ENCODE data around the gene EME2. TPM values are rescaled to one million over a fixed set of nuclear protein-coding genes. Genes with fewer than 3 reads are reported as not detected.

EME2 gene
- total and polyA plus RNA-seq, 12 donors, result 1.8 to 90.7 (median 19.2) TPM

- Histone ChIP-seq H3K9me3 (replicated peaks in 1 of 3) (no peaks in the 10 kb centered on the region), H3K27ac (peak within 1 kb of the TSS; percentile 60 to 95 (median 84)), H3K4me1 (replicated peaks in 1 of 2) (peaks cover 23 to 26% of the 10 kb centered on the region in 2 donors), H3K27me3 (no peaks in the 10 kb centered on the region), H3K4me3 (peak within 1 kb of the TSS; percentile 73 to 95 (median 82)), H3K36me3 (replicated peaks in 1 of 2) (peaks cover 0 to 33% of the 10 kb centered on the region in 2 donors)
- intact Hi-C loops (cut with DNase I), result no loop called here
- TF ChIP-seq POLR2A (IDR thresholded peaks at IDR 0.05) (peak; percentile 55 to 75), CTCF (IDR thresholded peaks at IDR 0.05) (no peak)
- 0 to 1% (median 0%) methylated on average over 43 to 102 of the region's 102 CpGs; no CpG with 5 or more reads in 1 of the 4 donors for WGBS, 4 donors
- peak; percentile 100 for DNase-seq
These were observed 10.0 kb downstream of the EME2 start, which contains the start of the genes NUBP2 and SPSB3 for GRCh38 chr16:1782408-1783264. Gene NUBP2, plus strand, starts transcription at chr16:1782960. Its CDS starts 61 bp downstream, at chr16:1783021. Gene SPSB3, minus strand, starts transcription at chr16:1782571. Its CDS starts 1,088 bp downstream, at chr16:1781483.

DNA sequence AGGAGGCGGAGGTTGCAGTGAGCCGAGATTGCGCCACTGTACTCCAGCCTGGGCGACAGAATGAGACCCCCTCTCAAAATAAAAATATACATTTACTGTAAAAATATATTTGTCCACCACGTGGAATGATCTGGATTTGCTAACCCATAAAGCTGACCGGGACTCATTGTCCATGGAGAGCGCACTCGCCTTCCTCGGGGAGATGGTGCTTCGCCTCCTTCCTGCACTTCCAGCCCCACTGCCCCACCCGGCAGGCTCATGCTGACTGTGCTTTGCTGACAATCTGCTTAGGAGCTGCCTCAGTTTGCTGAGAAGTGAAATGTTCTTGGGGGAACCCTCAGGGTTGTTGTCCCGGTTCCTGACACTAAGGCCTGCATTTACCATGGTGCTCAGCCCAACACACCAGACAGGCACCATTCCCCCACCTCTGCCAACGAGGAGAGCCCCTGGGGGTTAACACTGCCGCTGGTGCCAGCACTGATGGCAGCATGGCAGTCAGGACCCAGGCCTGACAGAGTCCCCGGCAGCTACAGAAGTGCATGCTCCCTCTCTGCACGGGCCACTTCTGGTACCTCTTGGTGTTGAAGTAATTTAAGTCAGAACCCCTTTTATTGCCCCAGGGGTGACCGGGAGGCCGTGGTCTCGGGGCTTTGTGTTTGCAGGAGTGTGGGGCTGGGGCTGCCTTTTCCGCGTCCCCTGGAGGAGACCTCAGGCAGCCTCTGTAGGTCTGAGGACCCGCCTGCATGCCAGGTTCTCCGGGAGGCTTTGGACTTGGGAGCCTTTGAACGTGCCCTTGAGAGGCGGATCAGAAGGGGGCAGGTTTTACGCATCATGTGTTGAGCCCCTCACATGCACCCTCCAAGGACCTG, 12.6 kb downstream of the EME2 start:
- Histone ChIP-seq H3K9me3 (replicated peaks in 1 of 3) (no peaks in the 10 kb centered on the region), H3K36me3 (replicated peaks in 1 of 2) (peaks cover 0 to 32% of the 10 kb centered on the region in 2 donors), H3K4me3 (no peak overlapping the region), H3K4me1 (replicated peaks in 1 of 2) (peaks cover 15 to 16% of the 10 kb centered on the region in 2 donors), H3K27me3 (no peaks in the 10 kb centered on the region), H3K27ac (no peak overlapping the region)
- WGBS, 4 donors, result 85 to 90% (median 89%) methylated on average over 17 to 26 of the region's 26 CpGs
- intact Hi-C loops (cut with DNase I), result no loop called here
- DNase-seq, result peak in 2 of 7 donors; percentile 19 to 21
- TF ChIP-seq POLR2A (IDR thresholded peaks at IDR 0.05), result no peak

GRCh38 chr16:1785846-1786170, 13.2 kb downstream of the EME2 start:
- intact Hi-C loops (cut with DNase I), result no loop called here
- 83 to 88% (median 87%) methylated on average over 12 to 14 of the region's 14 CpGs; no CpG with 5 or more reads in 1 of the 4 donors for WGBS, 4 donors
- Histone ChIP-seq H3K27me3 (no peaks in the 10 kb centered on the region), H3K36me3 (replicated peaks in 1 of 2) (peaks cover 0 to 32% of the 10 kb centered on the region in 2 donors), H3K9me3 (replicated peaks in 1 of 3) (no peaks in the 10 kb centered on the region), H3K4me3 (no peak overlapping the region), H3K4me1 (replicated peaks in 1 of 2) (peaks cover 10 to 11% of the 10 kb centered on the region in 2 donors), H3K27ac (no peak overlapping the region)
- peak in 2 of 7 donors; percentile 15 to 16 for DNase-seq
- TF ChIP-seq POLR2A (IDR thresholded peaks at IDR 0.05) (no peak), CTCF (IDR thresholded peaks at IDR 0.05) (no peak)

DNA sequence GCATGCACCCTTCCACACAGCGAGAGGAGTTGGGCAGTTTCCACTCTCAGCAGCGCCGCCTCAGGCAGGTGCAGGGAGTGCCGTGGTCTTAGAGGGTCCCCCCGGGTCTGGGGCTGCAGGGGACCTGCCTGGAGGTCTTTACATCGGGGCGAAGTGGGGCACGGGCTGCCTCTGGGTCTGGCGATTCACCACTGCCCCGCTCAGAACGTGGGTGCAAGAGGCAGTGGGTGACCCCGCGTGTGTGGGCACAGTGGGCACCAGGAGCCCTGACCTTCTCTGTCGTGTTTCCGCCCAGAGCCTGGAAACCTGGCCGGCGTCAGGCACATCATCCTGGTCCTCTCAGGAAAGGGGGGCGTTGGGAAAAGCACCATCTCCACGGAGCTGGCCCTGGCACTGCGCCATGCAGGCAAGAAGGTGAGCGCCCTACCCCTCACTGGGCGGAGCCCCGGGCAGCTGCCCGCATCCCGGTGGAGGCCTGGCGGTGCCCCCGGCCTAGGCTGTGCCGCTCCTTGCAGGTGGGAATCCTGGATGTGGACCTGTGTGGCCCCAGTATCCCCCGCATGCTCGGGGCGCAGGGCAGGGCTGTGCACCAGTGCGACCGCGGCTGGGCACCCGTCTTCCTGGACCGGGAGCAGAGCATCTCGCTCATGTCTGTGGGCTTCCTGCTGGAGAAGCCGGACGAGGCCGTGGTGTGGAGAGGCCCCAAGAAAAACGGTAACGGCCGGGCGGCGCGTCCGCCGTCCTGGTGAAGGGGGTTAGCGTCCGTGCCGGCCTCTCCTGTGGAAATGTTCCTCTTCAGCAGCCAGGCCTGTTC, 13.8 kb downstream of the EME2 start:
- peaks cover 0 to 32% of the 10 kb centered on the region in 2 donors for H3K36me3 ChIP-seq (replicated peaks in 1 of 2)
- H3K27me3 ChIP-seq, result no peaks in the 10 kb centered on the region
- 86 to 91% (median 89%) methylated on average over 11 to 51 of the region's 51 CpGs for WGBS, 4 donors
- H3K27ac ChIP-seq, result no peak overlapping the region
- intact Hi-C loops (cut with DNase I), result no loop called here
- DNase-seq, result peak in 5 of 7 donors; percentile 11 to 53 (median 24)
- H3K9me3 ChIP-seq (replicated peaks in 1 of 3), result no peaks in the 10 kb centered on the region
- TF ChIP-seq POLR2A (IDR thresholded peaks at IDR 0.05) (no peak), CTCF (IDR thresholded peaks at IDR 0.05) (no peak)
- peaks cover 4% of the 10 kb centered on the region in 2 donors for H3K4me1 ChIP-seq (replicated peaks in 1 of 2)
- no peak overlapping the region for H3K4me3 ChIP-seq

Measured in adrenal gland (tissue), 12 donors.